H1 (cell line): ENCODE results near the gene CELSR1. TPM values are rescaled to one million over a fixed set of nuclear protein-coding genes. Genes with fewer than 3 reads are reported as not detected.
A peak's percentile ranks its signal among the peaks of the same experiment; 100 is the strongest.

ENCODE experiments used
- CTCF ChIA-PET: fragments of 300-600 bp; sonication (Branson Sonifier 250); formaldehyde crosslinking; loops from one replicate; lab custom pipeline; 2021; ENCODE audit not compliant: partially characterized antibody; lab: Charles Lee
- POLR2A ChIA-PET: fragments of 300-600 bp; sonication (Branson Sonifier 250); formaldehyde crosslinking; loops from one replicate; lab custom pipeline; 2021; ENCODE audit warnings: inconsistent platforms; ENCODE audit not compliant: partially characterized antibody; lab: Charles Lee
- DNase-seq, 2 experiments: peaks; one replicate each; pipeline versions ENCODE4 v3.0.0 to v3.0.0-alpha.2; 2010 to 2022; ENCODE audit warnings: low spot score in 2 of 2, low read depth in 1 of 2, mixed read lengths in 1 of 2
- FAIRE-seq: peaks from 2 replicates; lab custom pipeline; 2011; peaks lifted over from hg19 to GRCh38; lab: Jason Lieb, UNC
- H2AFZ ChIP-seq: 2 replicates; pipeline ENCODE4 v1.8.1; 2012; ENCODE audit warnings: low read length, inconsistent platforms
- H2AK5ac ChIP-seq: 2 replicates; pipeline ENCODE4 v1.6.1; 2013; ENCODE audit warnings: low read depth, low read length
- H2BK120ac ChIP-seq: replicated peaks from 2 replicates; pipeline ENCODE3; 2013; ENCODE audit warnings: low read depth, low read length, inconsistent platforms
- H2BK12ac ChIP-seq: 2 replicates; pipeline ENCODE4 v1.6.1; 2013; ENCODE audit warnings: low read depth, low read length
- H2BK15ac ChIP-seq: 2 replicates; pipeline ENCODE4 v1.6.1; 2013; ENCODE audit warnings: low read length
- H2BK20ac ChIP-seq: 2 replicates; pipeline ENCODE4 v1.6.1; 2013; ENCODE audit warnings: low read length
- H2BK5ac ChIP-seq: 2 replicates; pipeline ENCODE4 v1.6.1; 2013; ENCODE audit warnings: low read depth, low read length
- H3K14ac ChIP-seq: 2 replicates; pipeline ENCODE4 v1.6.1; 2013; ENCODE audit warnings: inconsistent platforms; ENCODE audit not compliant: insufficient read length
- H3K18ac ChIP-seq: 2 replicates; pipeline ENCODE4 v1.6.1; 2013; ENCODE audit warnings: low read length; ENCODE audit errors: extremely low read depth
- H3K23ac ChIP-seq: 2 replicates; pipeline ENCODE4 v1.6.1; 2013; ENCODE audit warnings: inconsistent platforms; ENCODE audit not compliant: insufficient read length
- H3K23me2 ChIP-seq: 2 replicates; pipeline ENCODE4 v1.6.1; 2013; ENCODE audit warnings: low read depth, low read length
- H3K27ac ChIP-seq: 2 replicates; pipeline ENCODE4 v1.6.1; 2011; ENCODE audit warnings: low read depth, low read length, inconsistent platforms
- H3K27me3 ChIP-seq, 4 experiments: replicated peaks in 1 of 4; 1 replicate in 1 of 4; 2 replicates in 3 of 4; pipeline versions ENCODE4 v1.6.1 to v1.8.1; 2011 to 2013; ENCODE audit warnings: low read length in 3 of 4, mild to moderate bottlenecking in 3 of 4, inconsistent platforms in 2 of 4, mixed read lengths in 2 of 4, moderate library complexity in 1 of 4; ENCODE audit not compliant: control insufficient read depth in 3 of 4, insufficient read depth in 3 of 4; ENCODE audit errors: extremely low read depth in 1 of 4
- H3K36me3 ChIP-seq, 4 experiments: 2 replicates each; pipeline versions ENCODE4 v1.6.1 to v1.8.1; 2011 to 2013; ENCODE audit warnings: mild to moderate bottlenecking in 4 of 4, low read length in 3 of 4, moderate library complexity in 2 of 4, control low read depth in 1 of 4, inconsistent platforms in 1 of 4; ENCODE audit not compliant: insufficient read depth in 4 of 4, control insufficient read depth in 2 of 4
- H3K4ac ChIP-seq: replicated peaks from 2 replicates; pipeline ENCODE3; 2013; ENCODE audit warnings: low read length, low read depth, mixed read lengths, inconsistent platforms; ENCODE audit not compliant: insufficient read length
- H3K4me1 ChIP-seq, 4 experiments: replicated peaks in 1 of 4; 1 replicate in 1 of 4; 2 replicates in 3 of 4; pipeline versions ENCODE4 v1.6.1 to v1.8.1; 2011 to 2013; ENCODE audit warnings: low read length in 3 of 4, inconsistent platforms in 2 of 4, mixed read lengths in 1 of 4; ENCODE audit not compliant: insufficient read depth in 4 of 4, control insufficient read depth in 3 of 4
- H3K4me2 ChIP-seq, 2 experiments: 2 replicates each; pipeline versions ENCODE4 v1.6.1 to v1.8.1; 2011 to 2013; ENCODE audit warnings: low read depth in 2 of 2, low read length in 2 of 2, control low read depth in 1 of 2, inconsistent platforms in 1 of 2, mild to moderate bottlenecking in 1 of 2; ENCODE audit not compliant: insufficient read depth in 1 of 2
- H3K4me3 ChIP-seq, 4 experiments: fragments of 200-600, 300-600 bp in 1 of 4; sonication (generic), shearing (Covaris generic), sonication (Bioruptor Twin) in 1 of 4; 2 replicates each; pipeline versions ENCODE4 v1.5.1 to v1.8.1; 2011 to 2016; ENCODE audit warnings: low read length in 4 of 4, low read depth in 3 of 4, control low read depth in 2 of 4, inconsistent platforms in 2 of 4, mild to moderate bottlenecking in 2 of 4, mixed read lengths in 1 of 4, moderate library complexity in 1 of 4; ENCODE audit not compliant: insufficient read depth in 2 of 4; ENCODE audit errors: extremely low read depth in 1 of 4
- H3K56ac ChIP-seq: replicated peaks from 2 replicates; pipeline ENCODE3; 2013; ENCODE audit warnings: low read depth, mild to moderate bottlenecking, mixed read lengths, low read length, inconsistent platforms; ENCODE audit not compliant: insufficient read length
- H3K79me1 ChIP-seq: 2 replicates; pipeline ENCODE4 v1.6.1; 2013; ENCODE audit warnings: low read depth, low read length, control low read depth
- H3K79me2 ChIP-seq, 2 experiments: 2 replicates each; pipeline versions ENCODE4 v1.6.1 to v1.8.1; 2012 to 2013; ENCODE audit warnings: low read length in 2 of 2, mild to moderate bottlenecking in 2 of 2, inconsistent platforms in 1 of 2; ENCODE audit not compliant: insufficient read depth in 2 of 2, control insufficient read depth in 1 of 2
- H3K9ac ChIP-seq, 4 experiments: replicated peaks in 1 of 4; 1 replicate in 1 of 4; 2 replicates in 3 of 4; pipeline versions ENCODE4 v1.6.1 to v1.8.1; 2011 to 2013; ENCODE audit warnings: low read depth in 3 of 4, low read length in 3 of 4, control low read depth in 2 of 4, mild to moderate bottlenecking in 2 of 4, moderate library complexity in 2 of 4, inconsistent platforms in 1 of 4; ENCODE audit errors: extremely low read depth in 1 of 4
- H3K9me3 ChIP-seq, 2 experiments: 2 replicates each; pipeline versions ENCODE4 v1.6.1 to v1.8.1; 2012 to 2013; ENCODE audit warnings: mild to moderate bottlenecking in 2 of 2, moderate library complexity in 2 of 2, control low read depth in 1 of 2, inconsistent platforms in 1 of 2, low read depth in 1 of 2, low read length in 1 of 2, mixed read lengths in 1 of 2; ENCODE audit not compliant: insufficient read depth in 2 of 2
- H4K20me1 ChIP-seq, 2 experiments: replicated peaks in 1 of 2; 2 replicates each; pipeline versions ENCODE3 to v1.8.1; 2011 to 2013; ENCODE audit warnings: inconsistent platforms in 2 of 2, low read length in 2 of 2, mild to moderate bottlenecking in 1 of 2; ENCODE audit not compliant: insufficient read depth in 2 of 2, control insufficient read depth in 1 of 2
- H4K5ac ChIP-seq: 2 replicates; pipeline ENCODE4 v1.6.1; 2013; ENCODE audit warnings: low read length, low read depth, mixed read lengths, inconsistent platforms; ENCODE audit not compliant: insufficient read length
- H4K8ac ChIP-seq: 2 replicates; pipeline ENCODE4 v1.8.0; 2013; ENCODE audit warnings: mild to moderate bottlenecking, moderate library complexity, low read length, inconsistent platforms; ENCODE audit not compliant: insufficient read depth; ENCODE audit errors: extremely low read depth
- H4K91ac ChIP-seq: replicated peaks from 2 replicates; pipeline ENCODE3; 2013; ENCODE audit warnings: low read length, mixed read lengths, inconsistent platforms; ENCODE audit not compliant: insufficient read length
- CTCF ChIP-seq, 3 experiments: IDR thresholded peaks; 1 replicate in 2 of 3; 2 replicates in 1 of 3; pipeline versions ENCODE4 v1.5.1 to v1.6.1; 2011; ENCODE audit warnings: low read length in 3 of 3, mild to moderate bottlenecking in 3 of 3, inconsistent platforms in 2 of 3, low read depth in 1 of 3, moderate library complexity in 1 of 3; ENCODE audit not compliant: insufficient read depth in 1 of 3; ENCODE audit errors: control extremely low read depth in 1 of 3
- EGR1 ChIP-seq: IDR thresholded peaks from 2 replicates; pipeline ENCODE4 v1.6.1; 2011; ENCODE audit warnings: low read depth, low read length, borderline replicate concordance
- KDM4A ChIP-seq: IDR thresholded peaks from one replicate; pipeline ENCODE4 v1.7.1; 2012; ENCODE audit warnings: low read depth, mild to moderate bottlenecking, moderate library complexity, low read length, inconsistent platforms; ENCODE audit not compliant: severe bottlenecking
- KDM5A ChIP-seq: fragments of 200-600 bp; IDR thresholded peaks from 2 replicates; pipeline ENCODE4 v1.7.1; 2012; ENCODE audit warnings: mild to moderate bottlenecking, low read length, inconsistent platforms, mixed read lengths
- RXRA ChIP-seq: IDR thresholded peaks from 2 replicates; pipeline ENCODE4 v1.6.1; 2011; ENCODE audit warnings: low read depth, mild to moderate bottlenecking, low read length, moderate library complexity; ENCODE audit not compliant: insufficient read depth
- SAP30 ChIP-seq: fragments of 300-600 bp; sonication (generic); IDR thresholded peaks from 2 replicates; pipeline ENCODE4 v1.7.1; 2012; ENCODE audit warnings: low read length, moderate library complexity, mild to moderate bottlenecking, inconsistent platforms; ENCODE audit not compliant: insufficient read depth, insufficient replicate concordance
- SIX5 ChIP-seq: IDR thresholded peaks from 2 replicates; pipeline ENCODE4 v1.6.1; 2011; ENCODE audit warnings: mild to moderate bottlenecking, low read depth, low read length
- SP2 ChIP-seq: IDR thresholded peaks from 2 replicates; pipeline ENCODE4 v1.6.1; 2012; ENCODE audit warnings: mild to moderate bottlenecking, low read length, inconsistent platforms
- USF2 ChIP-seq: IDR thresholded peaks from 2 replicates; pipeline ENCODE4 v1.6.1; 2011; ENCODE audit warnings: low read length, improper control_type of control experiment
- WGBS, 2 experiments: shearing (Covaris generic) in 1 of 2; methylation state at CpG; one replicate each; pipeline versions ENCODE4 v1.1.6 to v1.1.7; 2013 to 2015; ENCODE audit warnings: low lambda C conversion rate in 2 of 2, mixed read lengths in 2 of 2, inconsistent platforms in 1 of 2, low coverage in 1 of 2, missing lambda C conversion rate in 1 of 2; ENCODE audit not compliant: insufficient replicate concordance in 2 of 2, insufficient coverage in 1 of 2, insufficient read length in 1 of 2; ENCODE audit errors: extremely low coverage in 1 of 2, missing lambda C conversion rate in 1 of 2; 5-methylcytosine and 5-hydroxymethylcytosine counted together
- polyA plus RNA-seq, 7 experiments: library from polyadenylated mRNA; depleted of rRNA in 3 of 7; stranded (reverse) in 5 of 7; unstranded in 2 of 7; fragments of >200 nt in 5 of 7; fragments of 200-250 nt in 2 of 7; gene quantifications; 1 replicate in 5 of 7; 2 replicates in 1 of 7; 4 replicates in 1 of 7; pipeline versions ENCODE4 v1.2.1 to v1.2.3, GENCODE V29; 2011 to 2013; ENCODE audit warnings: missing spikeins in 2 of 7, mixed read lengths in 2 of 7
- total RNA-seq: library from RNA; stranded (reverse); fragmentation: NEBNext Ultra II Directional; extraction: Animal tissue kit (Norgen Biotek cat#: 25700); gene quantifications from 2 replicates; pipeline ENCODE4 v1.2.1, GENCODE V29; 2021

CELSR1 gene
- total and polyA plus RNA-seq, 2 of the 8 experiments (the other 6 are each of a cell fraction or from before 2014, with no cell fraction given): 9.0 to 12.4 TPM

- H2BK20ac ChIP-seq: no peak overlapping the region
- H3K27ac ChIP-seq: no peak overlapping the region
- no peak overlapping the region for H3K9ac ChIP-seq
- H2AFZ ChIP-seq: no peak overlapping the region
- no peak overlapping the region for H2BK15ac ChIP-seq
- H2AK5ac ChIP-seq: 0 out of 2 replicates have a peak overlapping the region, but pooled peaks have one; percentile 4
- H3K23ac ChIP-seq: no peak overlapping the region
- ChIA-PET POLR2A (interaction anchor here (1.1 kb wide), 1 partner anchor 12 kb away, joined by 3 read pairs; no protein-coding TSS in a partner anchor), CTCF (interaction anchor here (1.3 to 1.9 kb wide), 4 partner anchors 22 to 240 kb away, joined by 4 to 5 read pairs (median 4); no protein-coding TSS in a partner anchor)
- H3K4me1 ChIP-seq: peaks cover 0 to 30% (median 18%) of the 10 kb centered on the region in 4 experiments; a peak in 6 of 7 replicates
- 83% methylated on average over 9 of the region's 12 CpGs; no CpG with 5 or more reads in 1 of the 2 experiments for WGBS, 2 experiments
- no peak overlapping the region for H3K56ac ChIP-seq
- H3K4ac ChIP-seq: no peak overlapping the region
- no peaks in the 10 kb centered on the region for H3K36me3 ChIP-seq
- no peak overlapping the region for H2BK12ac ChIP-seq
- no peaks in the 10 kb centered on the region for H3K9me3 ChIP-seq
- no peak overlapping the region for H3K18ac ChIP-seq
- H3K27me3 ChIP-seq: no peaks in the 10 kb centered on the region
- peaks cover 6% of the 10 kb centered on the region for H3K79me1 ChIP-seq
- H4K8ac ChIP-seq: peak overlapping the region; percentile 71; the same call in 1 of the 2 replicates
- no peak overlapping the region for H4K5ac ChIP-seq
- no peak overlapping the region for H4K91ac ChIP-seq
- H3K4me3 ChIP-seq: no peak overlapping the region
- no peak overlapping the region for H2BK120ac ChIP-seq
- H3K23me2 ChIP-seq: 0 out of 2 replicates have a peak, but pooled peaks cover 1% of the 10 kb centered on the region
- no peak overlapping the region for H3K4me2 ChIP-seq
- DNase-seq: no peak
- peaks cover 1 to 21% of the 10 kb centered on the region in 2 experiments for H4K20me1 ChIP-seq
- no peak overlapping the region for H3K14ac ChIP-seq
- H3K79me2 ChIP-seq: peaks cover 0 to under 1% of the 10 kb centered on the region in 2 experiments; a peak in 1 of 4 replicates
- FAIRE-seq: no peak
- no peak overlapping the region for H2BK5ac ChIP-seq
- TF ChIP-seq SIX5: no peak
- TF ChIP-seq SP2: no peak
- no peak for TF ChIP-seq KDM4A
- no peak for TF ChIP-seq SAP30
- no peak for TF ChIP-seq EGR1
- TF ChIP-seq CTCF (IDR thresholded peaks at IDR 0.05; ENCODE audit: control extremely low read depth in 1 of 3, insufficient read depth in 1 of 3, low read depth in 1 of 3, low read length in 3 of 3): no peak
- no peak for TF ChIP-seq KDM5A
- no peak for TF ChIP-seq USF2
- no peak for TF ChIP-seq RXRA
Measured at GRCh38 chr22:46586531-46587011, 49.2 kb upstream of the CELSR1 start.
